ENCODE results near the gene SARDH. TPM values are rescaled to one million over a fixed set of nuclear protein-coding genes. Genes with fewer than 3 reads are reported as not detected.

The SARDH gene
- total RNA-seq, 2 donors from 2014 or later = 8.4 to 11.2 TPM

DNA sequence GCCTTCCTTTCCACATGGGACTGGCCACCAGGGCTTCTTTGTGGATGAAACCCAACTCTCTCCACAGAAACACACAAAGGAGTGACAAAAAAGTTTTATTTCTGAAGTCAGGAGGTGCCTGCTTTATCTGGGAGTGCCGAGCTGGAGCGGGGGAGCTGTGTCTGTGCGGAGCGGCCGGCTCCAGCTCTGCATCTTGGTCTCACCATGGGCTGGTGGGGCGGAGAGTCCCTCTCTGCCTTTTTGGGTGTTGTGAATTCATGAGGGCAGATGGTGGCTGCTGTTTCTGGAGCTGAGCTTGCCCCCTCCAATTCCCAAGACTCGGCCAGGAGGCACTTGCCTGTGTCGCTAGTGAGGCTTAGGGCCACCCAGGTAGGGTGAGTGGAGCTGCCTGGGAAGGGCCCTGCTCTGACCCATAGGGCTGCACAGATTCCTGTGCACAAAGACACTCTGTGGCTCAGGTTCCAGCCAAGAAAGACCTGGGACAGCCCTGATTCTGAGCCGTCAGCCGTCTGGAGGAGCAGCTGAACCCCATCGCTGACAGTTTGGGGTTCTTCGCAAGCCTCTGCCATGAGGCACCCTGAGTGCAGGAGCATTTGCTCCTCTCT lies 100.6 kb downstream of the SARDH start:
- 81 to 87% methylated on average over 10 to 12 of the region's 12 CpGs for WGBS, 2 experiments (ENCODE audit: insufficient coverage in 1 of 2, insufficient read length in 1 of 2)
- peaks cover 2% of the 10 kb centered on the region for H3K4me1 Mint-ChIP-seq
- Histone ChIP-seq H3K36me3 (ENCODE audit: control insufficient read depth, insufficient read depth, low read length) (no peaks in the 10 kb centered on the region), H3K9me3 (ENCODE audit: control insufficient read depth, low read length) (no peaks in the 10 kb centered on the region), H3K4me1 (ENCODE audit: control insufficient read depth, insufficient read depth, low read length) (no peaks in the 10 kb centered on the region), H3K9ac (ENCODE audit: extremely low read depth, low read length, poor library complexity, severe bottlenecking) (no peak overlapping the region), H3K27me3 (ENCODE audit: control insufficient read depth, insufficient read depth, low read length, poor library complexity, severe bottlenecking) (no peaks in the 10 kb centered on the region), H3K4me3 (ENCODE audit: low read length) (no peak overlapping the region), H3K27ac (ENCODE audit: low read depth, low read length) (no peak overlapping the region)
- H3K27me3 Mint-ChIP-seq (ENCODE audit: insufficient read depth) = no peaks in the 10 kb centered on the region
- DNase-seq = no peak
- H3K4me3 Mint-ChIP-seq = no peak overlapping the region
- TF ChIP-seq, protein P1, sequence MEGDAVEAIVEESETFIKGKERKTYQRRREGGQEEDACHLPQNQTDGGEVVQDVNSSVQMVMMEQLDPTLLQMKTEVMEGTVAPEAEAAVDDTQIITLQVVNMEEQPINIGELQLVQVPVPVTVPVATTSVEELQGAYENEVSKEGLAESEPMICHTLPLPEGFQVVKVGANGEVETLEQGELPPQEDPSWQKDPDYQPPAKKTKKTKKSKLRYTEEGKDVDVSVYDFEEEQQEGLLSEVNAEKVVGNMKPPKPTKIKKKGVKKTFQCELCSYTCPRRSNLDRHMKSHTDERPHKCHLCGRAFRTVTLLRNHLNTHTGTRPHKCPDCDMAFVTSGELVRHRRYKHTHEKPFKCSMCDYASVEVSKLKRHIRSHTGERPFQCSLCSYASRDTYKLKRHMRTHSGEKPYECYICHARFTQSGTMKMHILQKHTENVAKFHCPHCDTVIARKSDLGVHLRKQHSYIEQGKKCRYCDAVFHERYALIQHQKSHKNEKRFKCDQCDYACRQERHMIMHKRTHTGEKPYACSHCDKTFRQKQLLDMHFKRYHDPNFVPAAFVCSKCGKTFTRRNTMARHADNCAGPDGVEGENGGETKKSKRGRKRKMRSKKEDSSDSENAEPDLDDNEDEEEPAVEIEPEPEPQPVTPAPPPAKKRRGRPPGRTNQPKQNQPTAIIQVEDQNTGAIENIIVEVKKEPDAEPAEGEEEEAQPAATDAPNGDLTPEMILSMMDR (conservative IDR thresholded peaks at IDR 0.05) = no peak
- no peak overlapping the region for H3K27ac Mint-ChIP-seq
- H3K9me3 Mint-ChIP-seq = no peaks in the 10 kb centered on the region
- no peaks in the 10 kb centered on the region for H3K36me3 Mint-ChIP-seq (ENCODE audit: low read depth)

DNA sequence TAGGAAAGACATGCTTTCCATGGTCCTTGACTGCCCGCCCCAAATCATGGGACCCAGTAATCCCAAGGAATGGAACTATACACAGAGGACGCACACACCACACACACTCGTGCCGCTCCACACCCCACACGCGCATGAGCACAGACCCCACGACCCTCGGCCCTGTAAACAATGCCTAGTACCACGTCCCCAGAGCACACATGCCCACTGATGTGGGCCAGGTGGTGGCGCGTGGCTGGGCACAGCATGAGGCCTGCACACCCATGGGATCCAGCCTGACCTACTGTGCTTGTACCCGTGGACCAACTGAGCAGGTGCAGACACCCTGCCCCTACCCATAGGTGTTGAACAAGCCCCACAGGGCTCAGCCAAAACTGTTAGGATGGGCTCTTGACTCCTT lies 101.2 kb downstream of the SARDH start:
- TF ChIP-seq, protein P1 (conservative IDR thresholded peaks at IDR 0.05) = no peak
- H3K9me3 Mint-ChIP-seq = no peaks in the 10 kb centered on the region
- Histone ChIP-seq H3K27me3 (ENCODE audit: control insufficient read depth, insufficient read depth, low read length, poor library complexity, severe bottlenecking) (no peaks in the 10 kb centered on the region), H3K27ac (ENCODE audit: low read depth, low read length) (no peak overlapping the region), H3K9me3 (ENCODE audit: control insufficient read depth, low read length) (no peaks in the 10 kb centered on the region), H3K4me1 (ENCODE audit: control insufficient read depth, insufficient read depth, low read length) (no peaks in the 10 kb centered on the region), H3K36me3 (ENCODE audit: control insufficient read depth, insufficient read depth, low read length) (no peaks in the 10 kb centered on the region), H3K4me3 (ENCODE audit: low read length) (no peak overlapping the region), H3K9ac (ENCODE audit: extremely low read depth, low read length, poor library complexity, severe bottlenecking) (no peak overlapping the region)
- H3K4me3 Mint-ChIP-seq = no peak overlapping the region
- no peak for DNase-seq
- H3K4me1 Mint-ChIP-seq = peaks cover 2% of the 10 kb centered on the region
- H3K27me3 Mint-ChIP-seq (ENCODE audit: insufficient read depth) = no peaks in the 10 kb centered on the region
- no peaks in the 10 kb centered on the region for H3K36me3 Mint-ChIP-seq (ENCODE audit: low read depth)
- WGBS, 2 experiments (ENCODE audit: insufficient coverage in 1 of 2, insufficient read length in 1 of 2) = 90 to 91% methylated on average over 10 to 12 of the region's 12 CpGs
- H3K27ac Mint-ChIP-seq = no peak overlapping the region

DNA sequence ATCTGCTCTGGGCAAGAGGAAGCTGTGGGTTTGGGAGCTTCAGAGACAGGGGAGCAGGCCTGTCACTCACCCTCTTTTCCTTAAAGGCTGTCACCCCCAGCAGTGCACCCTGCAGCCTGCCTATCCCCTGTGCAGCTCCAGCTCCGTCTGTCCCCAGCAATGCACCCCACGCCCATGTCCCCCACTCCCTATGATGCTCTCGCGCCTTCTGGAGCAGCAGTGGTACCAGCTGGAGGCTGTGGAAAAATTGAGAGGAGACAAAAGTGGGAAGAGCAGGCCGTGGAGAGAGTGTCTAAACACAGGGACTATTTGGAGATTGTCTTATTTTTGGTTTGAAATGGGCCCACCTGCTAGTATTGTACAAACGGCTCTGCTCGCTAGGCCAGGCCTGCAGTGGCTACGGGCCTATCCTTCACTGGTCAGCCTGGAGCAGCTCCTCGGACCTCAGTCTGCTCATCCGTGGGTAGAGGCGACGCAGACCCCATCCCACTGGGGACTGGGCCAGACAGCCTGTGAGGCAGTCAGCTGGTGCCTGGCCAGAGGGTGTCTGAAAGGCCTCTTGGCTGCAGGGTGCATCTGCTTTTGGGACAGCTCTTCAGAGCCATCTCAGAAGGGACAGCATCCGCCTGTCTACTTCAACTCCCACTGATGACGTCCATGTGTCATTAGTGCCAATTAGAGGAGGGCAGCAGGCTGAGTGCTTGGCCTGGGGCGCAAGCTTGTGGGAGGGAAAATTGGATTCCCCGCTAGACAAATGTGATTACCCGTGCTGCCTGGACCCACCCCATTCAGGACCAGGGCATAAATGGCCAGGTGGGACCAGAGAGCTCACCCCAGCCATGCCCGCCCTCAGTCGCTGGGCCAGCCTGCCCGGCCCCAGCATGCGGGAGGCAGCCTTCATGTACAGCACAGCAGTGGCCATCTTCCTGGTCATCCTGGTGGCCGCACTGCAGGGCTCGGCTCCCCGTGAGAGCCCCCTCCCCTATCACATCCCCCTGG lies 102.3 kb downstream of the SARDH start, which contains the start of gene DBH:
Gene DBH (plus strand): TSS at position 831 of the 999 bp plus-strand sequence. CDS start 9 bp downstream, at position 840.
- DNase-seq = no peak
- no peak within 1 kb of the TSS for H3K27ac Mint-ChIP-seq
- Histone ChIP-seq H3K36me3 (ENCODE audit: control insufficient read depth, insufficient read depth, low read length) (no peaks in the 10 kb centered on the region), H3K4me1 (ENCODE audit: control insufficient read depth, insufficient read depth, low read length) (no peaks in the 10 kb centered on the region), H3K27me3 (ENCODE audit: control insufficient read depth, insufficient read depth, low read length, poor library complexity, severe bottlenecking) (no peaks in the 10 kb centered on the region), H3K27ac (ENCODE audit: low read depth, low read length) (peak within 1 kb of the TSS; percentile 63), H3K9me3 (ENCODE audit: control insufficient read depth, low read length) (no peaks in the 10 kb centered on the region), H3K9ac (ENCODE audit: extremely low read depth, low read length, poor library complexity, severe bottlenecking) (no peak within 1 kb of the TSS), H3K4me3 (ENCODE audit: low read length) (no peak within 1 kb of the TSS)
- WGBS, 2 experiments (ENCODE audit: insufficient coverage in 1 of 2, insufficient read length in 1 of 2) = 91 to 98% methylated on average over 21 to 24 of the region's 24 CpGs
- no peaks in the 10 kb centered on the region for H3K36me3 Mint-ChIP-seq (ENCODE audit: low read depth)
- H3K4me1 Mint-ChIP-seq = peaks cover 2% of the 10 kb centered on the region
- TF ChIP-seq, protein P1 (conservative IDR thresholded peaks at IDR 0.05) = no peak
- no peak within 1 kb of the TSS for H3K4me3 Mint-ChIP-seq
- no peaks in the 10 kb centered on the region for H3K9me3 Mint-ChIP-seq
- no peaks in the 10 kb centered on the region for H3K27me3 Mint-ChIP-seq (ENCODE audit: insufficient read depth)

All from endodermal cell (in vitro differentiated cells).